GM21390 (cell line): Measurements from ENCODE around the gene TAOK3.
"Not testable (repeated sequence)": the region's sequence is repeated elsewhere in the genome, so short reads cannot be mapped to it uniquely, and the experiment has no call there.

Source experiments
- ATAC-seq: cut with Tn5 transposase; IDR thresholded peaks from one replicate; pipeline ENCODE4 v1.9.1; 2021; ENCODE audit not compliant: unreplicated experiment

The TAOK3 gene

DNA sequence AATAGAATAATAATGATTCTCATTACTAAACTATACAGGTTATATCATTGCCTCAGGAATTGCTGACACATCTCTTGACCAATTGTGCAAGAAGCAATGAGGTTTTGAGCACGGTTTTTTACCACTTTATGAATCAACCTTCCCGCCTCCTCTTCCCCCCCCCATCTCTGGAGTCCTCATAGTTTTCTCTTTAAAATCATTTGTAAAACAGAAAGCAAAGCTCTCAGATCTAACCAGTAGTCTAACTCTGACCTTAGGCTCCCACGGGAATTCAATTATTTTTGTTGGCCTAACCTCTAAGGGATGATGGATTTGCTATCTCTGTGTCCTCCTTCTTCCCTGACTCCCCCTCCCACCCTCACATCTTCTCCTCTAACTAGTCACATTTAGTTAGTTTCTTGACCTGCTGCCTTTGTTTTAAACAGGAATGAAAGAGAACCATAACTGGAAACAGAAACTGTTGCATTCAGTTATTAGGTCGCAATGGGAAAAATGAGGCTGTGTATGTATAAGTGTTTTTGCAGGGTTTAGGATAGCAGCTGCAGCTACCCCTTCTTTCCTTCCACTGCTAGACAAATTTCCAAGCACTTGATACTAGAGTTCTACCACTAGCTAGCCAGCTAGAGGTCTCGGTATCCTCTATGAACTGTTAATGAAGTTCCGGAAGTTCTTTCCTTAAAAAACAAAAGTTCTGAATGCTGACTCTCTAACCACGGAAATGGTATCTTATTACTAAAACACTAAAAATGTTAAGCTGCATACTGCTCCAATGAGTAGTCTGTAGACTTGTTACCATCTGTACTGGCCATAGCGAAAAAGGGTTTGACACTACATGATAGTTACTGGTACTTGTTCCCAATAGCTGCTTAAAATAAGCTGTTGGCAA, 65.4 kb downstream of the TAOK3 start:
- ATAC-seq = peak; percentile 54

DNA sequence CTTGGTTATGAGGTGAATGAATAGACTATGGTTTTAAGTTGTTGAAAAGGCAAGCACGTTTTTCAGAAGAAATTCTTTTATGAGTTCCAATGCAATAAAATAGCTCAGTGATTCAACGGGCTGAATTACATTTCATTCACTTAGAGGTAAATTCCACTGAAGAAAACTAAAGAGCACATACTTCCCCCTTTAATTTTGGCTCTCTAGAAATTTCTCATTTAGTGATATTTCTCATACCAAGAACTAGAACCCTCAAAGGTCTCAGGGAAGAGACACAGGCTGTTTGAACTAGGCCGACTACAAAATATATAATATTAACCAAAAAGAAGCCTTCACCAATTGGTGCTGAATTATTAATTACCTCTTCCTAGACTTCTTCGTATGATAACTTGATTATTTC, 68.6 kb downstream of the TAOK3 start:
- no peak for ATAC-seq

DNA sequence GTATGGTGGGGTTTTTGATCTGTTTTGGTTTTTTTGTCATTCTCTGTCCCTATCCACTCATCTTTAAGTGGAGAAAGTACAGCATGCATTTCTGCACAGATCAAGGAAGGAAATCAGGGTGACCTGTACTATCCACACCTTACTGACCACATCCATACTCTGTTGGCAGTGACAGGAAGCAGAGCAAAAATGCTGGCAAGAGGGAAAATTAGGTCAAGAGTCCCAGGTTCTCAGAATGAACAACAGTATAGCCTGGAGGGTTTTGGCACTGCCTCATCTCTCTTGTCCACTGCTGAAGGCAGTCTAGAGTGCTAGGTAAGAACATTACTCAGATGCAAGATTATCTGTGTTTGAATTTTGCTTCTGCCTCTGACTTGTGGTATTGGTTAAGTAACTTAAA, 70.7 kb downstream of the TAOK3 start:
- no peak for ATAC-seq

DNA sequence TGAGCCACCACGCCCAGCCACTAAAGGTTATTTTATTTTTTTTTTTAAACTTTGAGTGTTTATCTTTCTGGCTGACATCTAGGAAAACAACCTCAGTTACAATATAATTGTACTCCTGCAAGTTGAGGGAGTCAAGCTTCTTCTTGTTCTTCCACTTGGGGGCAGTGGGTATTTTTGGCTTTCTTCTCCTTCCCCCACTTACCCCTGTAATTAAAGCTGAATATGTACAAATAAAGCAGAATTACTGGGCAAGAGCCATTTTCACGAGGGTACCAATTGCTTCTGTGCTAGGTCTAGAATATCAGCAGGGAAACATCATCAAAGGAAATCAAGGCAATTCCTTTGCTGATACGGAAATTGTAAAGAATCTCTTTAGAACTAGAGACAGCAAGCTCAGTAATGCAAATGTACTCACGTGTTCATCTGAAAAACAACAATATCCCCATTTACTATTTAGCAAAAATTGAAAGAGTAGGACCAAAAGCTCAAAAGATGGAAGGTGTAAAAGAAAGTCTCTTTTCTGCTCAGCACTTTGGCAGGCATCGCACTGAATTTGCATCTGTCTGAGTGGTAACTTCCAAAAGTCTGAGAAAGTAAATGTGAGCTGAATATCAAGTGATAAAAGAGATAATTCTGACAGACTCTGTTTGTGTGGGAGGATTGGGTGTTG, 72.8 kb downstream of the TAOK3 start:
- no peak for ATAC-seq

DNA sequence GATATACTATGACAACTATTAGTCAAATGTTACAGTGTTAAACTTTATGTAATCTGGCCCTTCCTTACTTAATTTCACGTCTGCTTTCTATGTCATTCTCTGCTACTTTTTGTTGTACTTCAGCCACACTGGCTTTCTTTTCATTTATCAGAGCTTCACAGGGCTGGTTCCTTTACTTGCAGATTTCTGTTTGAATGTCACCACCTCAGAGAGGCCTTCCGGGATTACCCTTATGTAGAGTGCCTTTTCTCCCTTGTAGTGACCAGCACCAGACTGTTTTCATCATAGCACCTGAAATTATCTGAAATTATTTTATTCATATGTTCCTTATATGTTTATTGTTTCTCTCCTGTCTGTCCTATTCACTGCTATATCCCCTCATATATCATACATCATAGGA, 75.4 kb downstream of the TAOK3 start:
- ATAC-seq = no peak

DNA sequence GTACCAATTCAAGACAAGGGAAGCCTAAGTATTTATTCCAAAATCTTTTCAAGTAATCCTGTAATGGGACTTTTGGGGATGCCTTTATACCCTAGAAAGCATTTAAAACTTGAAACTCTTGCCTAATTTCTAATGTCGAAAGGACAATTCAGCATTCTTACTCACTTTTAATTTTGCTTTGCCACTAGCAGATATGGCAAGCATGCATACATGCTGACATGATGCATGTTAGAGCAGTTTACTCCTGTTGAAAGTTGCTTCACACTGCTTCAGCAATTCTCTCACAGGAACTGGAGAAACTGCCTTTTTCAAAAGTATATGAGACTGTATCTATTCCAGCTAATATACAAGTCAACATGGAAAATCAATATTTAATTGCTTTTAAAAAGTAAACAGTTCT, 79.9 kb downstream of the TAOK3 start:
- no peak for ATAC-seq

DNA sequence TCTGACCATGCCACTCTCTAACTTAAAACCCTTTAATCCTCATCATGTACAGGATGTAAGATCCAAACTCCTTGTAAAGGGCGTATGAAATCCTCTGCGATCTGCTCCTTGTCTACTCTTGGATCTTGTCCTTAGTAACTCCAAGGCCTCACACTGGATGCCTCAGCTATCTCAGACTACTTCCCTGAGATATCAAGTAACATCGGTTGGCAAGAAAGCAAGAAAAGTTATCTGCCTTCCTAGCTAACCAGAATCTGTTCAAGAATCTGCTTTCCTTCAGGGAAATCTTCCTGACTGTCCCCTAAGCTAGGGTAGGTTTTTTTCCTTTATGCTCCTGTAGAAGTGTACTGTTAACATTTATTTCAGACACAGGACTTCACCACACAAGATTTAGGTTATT, 82.6 kb downstream of the TAOK3 start:
- ATAC-seq = no peak

DNA sequence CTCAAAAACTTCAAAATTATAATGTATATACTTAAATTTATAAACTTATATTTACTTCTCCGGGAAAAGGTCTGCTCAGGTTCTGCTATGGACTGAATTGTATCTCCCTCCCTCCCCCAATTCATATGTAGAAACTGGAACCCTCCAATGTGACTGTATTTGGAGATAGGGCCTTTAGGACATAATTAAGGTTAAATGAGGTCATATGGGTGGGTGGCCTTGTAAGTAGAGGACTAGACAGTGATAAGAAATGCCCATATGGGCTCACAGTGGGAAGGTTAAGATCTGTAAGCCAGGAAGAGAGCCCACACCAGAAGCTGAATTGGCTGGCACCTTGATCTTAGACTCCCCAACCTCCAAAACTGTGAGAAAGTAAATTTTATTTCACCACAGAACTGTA, 84.5 kb downstream of the TAOK3 start:
- no peak for ATAC-seq

DNA sequence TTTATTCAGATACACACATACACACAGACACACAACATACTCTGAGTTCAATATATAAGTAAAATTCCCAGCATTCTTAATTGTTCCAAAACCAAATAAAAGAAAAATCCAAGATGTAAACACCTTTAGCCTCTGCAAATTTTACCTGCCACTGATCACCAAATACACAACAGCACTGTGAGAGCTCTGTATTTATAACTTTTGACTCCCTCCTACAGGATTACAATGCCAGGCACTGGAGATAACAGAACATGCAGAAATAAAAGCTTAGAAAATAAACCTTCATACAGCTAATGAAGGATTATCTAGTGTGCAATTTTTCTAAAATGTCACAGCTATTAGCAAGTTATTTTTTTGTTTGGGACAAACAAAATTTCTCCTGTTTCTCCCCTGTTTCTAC, 85.0 kb downstream of the TAOK3 start:
- ATAC-seq = no peak

DNA sequence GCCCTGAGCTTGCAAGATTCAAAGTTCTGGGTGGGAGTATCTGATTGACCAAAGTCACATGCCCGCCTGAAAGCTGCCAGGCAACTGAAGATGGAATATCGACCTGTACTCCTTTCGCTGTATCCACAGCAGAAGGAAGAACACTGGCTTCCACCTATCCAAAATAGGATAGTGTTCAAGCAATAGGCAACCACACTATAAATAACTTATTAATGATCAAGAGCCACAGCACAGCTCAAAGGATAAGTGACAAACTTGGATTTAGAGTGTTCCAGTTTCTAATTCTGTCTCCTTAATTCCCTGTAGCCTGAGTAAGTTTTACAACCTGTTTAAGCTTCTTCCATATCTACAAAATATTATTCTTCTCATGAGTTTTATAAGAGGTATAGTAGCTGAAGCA, 89.9 kb downstream of the TAOK3 start:
- no peak for ATAC-seq

DNA sequence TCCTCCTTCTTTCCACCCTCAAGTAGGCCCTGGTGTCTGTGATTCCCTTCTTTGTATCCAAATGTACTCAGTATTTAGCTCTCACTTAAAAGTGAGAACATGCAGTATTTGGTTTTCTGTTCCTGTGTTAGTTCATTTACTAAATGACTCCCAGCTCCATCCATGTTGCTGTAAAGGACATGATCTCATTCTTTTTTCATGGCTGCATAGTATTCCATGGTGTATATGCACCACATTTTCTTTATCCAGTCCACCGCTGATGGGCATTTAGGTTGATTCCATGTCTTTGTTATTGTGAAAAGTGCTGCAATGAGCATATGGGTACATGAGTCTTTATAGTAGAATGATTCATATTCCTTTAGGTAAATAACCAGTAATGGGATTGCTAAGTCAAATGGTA, 94.4 kb downstream of the TAOK3 start:
- not testable (repeated sequence) for ATAC-seq

DNA sequence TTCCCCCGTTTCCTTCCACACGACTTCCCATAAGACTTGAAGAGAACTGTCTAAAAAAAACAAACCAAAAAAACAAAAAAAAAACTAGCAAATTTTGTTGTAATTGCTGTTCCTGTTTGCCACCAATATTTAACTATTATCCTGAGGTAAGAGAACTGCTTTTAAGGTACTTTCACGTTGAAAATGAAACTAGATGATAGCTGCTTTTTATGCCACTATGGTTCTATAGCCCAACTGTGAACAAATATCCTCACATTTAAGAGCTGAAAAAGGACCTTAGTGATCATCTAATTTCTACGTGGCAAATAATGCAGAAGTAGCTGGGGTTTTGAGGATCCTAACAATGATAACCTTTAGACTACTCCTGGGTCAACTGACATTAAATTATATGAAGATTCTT, 98.6 kb downstream of the TAOK3 start:
- no peak for ATAC-seq

DNA sequence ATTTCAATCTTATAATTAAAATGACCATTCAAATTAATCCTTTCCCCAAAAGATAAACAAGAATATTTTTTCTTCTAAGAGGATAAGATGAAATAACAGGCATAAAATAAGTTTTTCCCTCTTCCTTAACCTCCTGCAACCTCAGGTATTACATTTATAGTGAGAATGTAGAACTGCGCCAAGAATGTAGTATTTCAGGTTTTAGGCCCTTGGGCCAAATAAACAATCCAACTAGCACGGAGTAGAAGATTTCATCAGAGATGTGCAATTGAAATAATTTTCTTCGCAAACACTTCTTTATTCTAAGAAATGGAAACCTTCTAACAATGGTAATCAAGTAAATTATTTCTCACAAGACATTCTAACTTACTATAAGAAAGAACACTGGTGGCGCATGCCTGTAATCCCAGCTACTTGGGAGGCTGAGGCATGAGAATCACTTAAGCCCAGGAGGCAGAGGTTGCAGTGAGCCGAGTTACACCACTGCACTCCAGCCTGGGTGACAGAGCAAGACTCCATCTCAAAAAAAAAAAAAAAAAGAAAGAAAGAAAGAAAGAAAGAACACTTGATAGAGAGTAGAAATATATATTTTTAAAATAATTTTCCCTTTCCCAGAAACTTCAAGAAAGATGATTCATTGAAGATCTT, 100.8 kb downstream of the TAOK3 start:
- ATAC-seq = no peak

DNA sequence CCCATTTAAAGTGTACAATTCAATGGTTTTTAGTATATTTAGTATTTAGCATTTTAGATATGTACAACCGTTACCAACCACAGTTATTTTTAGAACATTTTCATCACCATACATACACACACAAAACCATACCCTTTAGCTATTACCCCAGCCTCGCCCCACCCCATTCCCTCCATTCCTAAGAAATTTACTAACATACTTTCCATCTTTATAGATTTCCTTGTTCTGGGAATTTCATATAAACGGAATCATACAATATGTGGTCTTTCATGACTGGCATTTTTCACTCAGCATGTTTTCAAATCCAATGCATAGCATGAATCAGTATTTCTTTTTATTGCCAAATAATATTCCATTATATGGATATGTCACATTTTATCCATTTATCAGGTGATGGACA, 101.5 kb downstream of the TAOK3 start:
- ATAC-seq = no peak

DNA sequence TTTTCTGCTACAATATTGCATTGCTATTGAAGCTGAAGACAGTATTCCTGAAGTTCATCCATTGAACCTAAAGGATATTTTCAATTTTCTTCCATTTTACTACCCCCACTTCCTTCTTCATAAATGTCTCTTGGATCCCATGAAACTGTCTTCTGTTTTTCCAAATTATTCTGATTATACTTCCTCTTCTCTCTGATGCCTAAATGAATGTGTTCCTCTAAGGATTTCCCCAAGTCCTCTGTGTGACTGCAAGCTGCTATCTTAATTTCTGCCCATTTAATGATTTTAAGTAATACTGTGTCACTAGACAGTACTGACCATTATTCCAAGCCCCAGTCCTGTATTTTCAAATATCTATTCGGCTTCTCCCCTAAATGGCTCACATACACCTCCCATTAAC, 102.9 kb downstream of the TAOK3 start:
- no peak for ATAC-seq

DNA sequence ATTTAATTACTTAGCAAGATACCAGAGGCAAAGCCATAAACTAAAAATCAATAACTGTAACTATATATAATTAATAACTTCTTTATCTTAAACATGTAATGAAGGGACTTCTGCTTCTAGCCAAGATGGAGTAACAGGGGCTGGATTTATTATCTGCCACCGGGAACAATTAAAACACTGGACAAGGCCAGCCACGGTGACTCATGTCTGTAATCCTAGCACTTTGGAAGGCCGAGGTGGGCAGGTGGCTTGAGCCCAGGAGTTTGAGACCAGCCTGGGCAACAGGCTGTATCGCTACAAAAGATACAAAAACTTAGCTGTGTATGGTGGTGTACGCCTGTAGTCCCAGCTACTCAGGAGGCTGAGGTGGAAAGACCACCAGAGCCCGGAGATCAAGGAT, 113.6 kb downstream of the TAOK3 start:
- ATAC-seq = no peak

DNA sequence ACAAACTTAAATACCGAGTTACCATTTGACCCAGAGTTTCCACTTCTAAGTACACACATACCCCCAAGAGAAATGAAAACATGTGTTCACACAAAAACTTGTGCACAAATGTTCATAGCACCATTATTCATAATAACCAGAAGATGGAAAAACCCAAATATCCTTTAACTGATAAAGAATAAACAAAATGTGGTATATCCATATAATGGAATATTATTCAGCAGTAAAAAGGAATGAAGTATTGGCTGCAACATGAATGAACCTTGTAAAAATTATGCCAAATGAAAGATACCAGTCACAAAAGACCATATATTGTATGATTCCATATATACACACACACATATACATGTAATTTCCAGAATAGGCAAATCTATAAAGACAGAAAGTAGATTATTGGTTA, 116.4 kb downstream of the TAOK3 start:
- ATAC-seq = no peak

DNA sequence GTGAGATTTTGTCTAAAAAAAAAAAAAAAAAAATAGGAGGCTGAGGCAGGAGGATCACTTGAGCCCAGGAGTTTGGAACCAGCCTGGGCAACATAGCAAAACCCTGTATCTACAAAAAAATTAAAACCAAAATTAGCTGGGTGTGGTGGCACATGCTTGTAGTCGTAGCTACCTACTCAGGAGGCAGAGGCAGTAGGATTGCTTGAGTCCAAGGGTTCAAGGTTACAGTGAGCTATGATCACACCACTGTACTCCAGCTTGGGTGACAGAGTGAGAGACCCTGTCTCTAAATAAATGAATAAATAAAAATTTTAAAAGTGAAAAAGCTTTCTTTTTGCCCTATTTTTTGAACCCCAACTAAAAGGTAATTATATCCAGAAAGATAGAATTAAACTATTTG, 123.2 kb downstream of the TAOK3 start:
- no peak for ATAC-seq

DNA sequence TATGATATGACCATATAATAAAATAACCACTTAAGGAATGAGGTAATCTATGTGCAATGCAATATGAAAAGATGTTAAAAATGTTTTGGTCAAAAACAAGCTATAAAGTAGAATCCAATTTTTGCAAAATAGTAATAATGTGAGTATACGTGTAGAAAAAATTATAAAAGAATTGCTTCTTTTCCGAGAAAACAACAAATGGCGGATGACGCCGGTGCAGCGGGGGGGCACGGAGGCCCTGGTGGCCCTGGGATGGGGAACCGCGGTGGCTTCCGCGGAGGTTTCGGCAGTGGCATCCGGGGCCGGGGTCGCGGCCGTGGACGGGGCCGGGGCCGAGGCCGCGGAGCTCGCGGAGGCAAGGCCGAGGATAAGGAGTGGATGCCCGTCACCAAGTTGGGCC, 126.8 kb downstream of the TAOK3 start:
- not testable (repeated sequence) for ATAC-seq

DNA sequence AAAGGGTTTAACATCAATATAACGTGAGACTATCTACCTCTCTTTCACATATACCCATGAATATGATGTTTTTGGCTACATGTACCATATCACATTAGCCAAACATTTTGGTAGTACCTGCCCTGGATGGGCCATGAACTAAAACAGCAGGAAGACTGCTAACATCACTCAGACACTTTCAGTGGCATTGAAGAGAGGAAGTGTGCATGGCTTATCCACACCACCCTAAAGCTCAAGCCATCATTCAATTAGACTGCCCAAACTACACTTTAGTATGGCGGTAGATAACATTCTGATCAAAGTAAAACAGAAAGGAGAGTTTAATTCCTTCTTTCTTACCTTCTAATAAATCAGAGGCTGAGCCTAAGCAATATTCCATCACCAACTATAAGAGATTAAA, 133.8 kb downstream of the TAOK3 start:
- no peak for ATAC-seq

DNA sequence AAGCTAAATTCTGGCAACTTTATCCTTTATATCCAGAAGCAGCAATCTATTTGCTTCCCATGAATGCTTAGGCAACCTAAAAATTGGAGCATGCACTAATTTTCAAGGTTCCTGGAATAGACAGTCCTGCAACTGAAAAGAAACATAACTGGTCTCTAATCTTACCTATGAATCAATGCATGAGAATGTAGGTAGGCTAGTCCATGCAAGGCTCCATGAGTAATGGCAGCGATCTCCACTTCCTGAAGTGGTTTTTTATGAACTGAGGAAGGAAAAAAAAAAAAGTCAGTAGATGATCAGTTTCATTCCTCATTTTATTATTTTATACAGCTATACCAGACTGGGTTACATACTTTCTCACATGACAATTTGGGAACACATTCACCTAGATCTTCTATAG, 134.8 kb downstream of the TAOK3 start:
- ATAC-seq = no peak

DNA sequence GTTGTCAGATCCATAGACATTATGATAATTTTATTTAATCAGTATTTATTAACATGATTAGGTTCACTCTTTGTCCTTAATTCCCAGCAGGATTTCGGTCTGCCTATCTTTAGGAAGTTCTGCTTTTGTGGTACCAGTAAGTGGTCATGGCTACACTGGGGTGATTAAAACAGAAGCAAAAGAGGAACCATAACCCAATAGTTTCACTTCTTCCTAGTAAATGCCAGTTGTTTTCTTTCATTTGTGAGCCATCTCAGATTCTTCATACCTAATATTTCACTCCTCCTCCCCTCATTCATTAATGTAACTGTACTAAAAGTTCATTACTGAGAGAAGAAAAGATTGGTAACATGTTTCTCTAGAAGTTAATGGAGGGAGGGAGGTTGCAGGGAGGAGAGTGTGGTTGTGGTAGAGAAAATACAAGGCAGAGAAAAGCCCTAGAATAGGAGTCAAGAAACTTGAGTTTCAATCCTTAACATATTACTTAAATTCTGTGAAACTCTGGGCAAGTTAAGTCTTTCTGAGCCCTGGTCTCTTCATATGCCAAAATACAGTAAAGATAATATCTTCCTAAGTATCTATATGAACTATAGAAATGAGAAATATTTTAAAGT, 135.5 kb downstream of the TAOK3 start:
- peak; percentile 94 for ATAC-seq
